ENCODE results near the gene GLE1. TPM values are rescaled to one million over a fixed set of nuclear protein-coding genes. Genes with fewer than 3 reads are reported as not detected.

Gene GLE1
- total and polyA plus RNA-seq, 2 donors from 2014 or later: 15.6 to 22.8 TPM

- FAIRE-seq (no peak), DNase-seq (no peak)
- H3K9me3 ChIP-seq (ENCODE audit: control insufficient read depth in 2 of 3, insufficient read depth in 1 of 3, low read length in 3 of 3): no peaks in the 10 kb centered on the region
- intact Hi-C loops (cut with DNase I): no loop called here
- H3K4me1 ChIP-seq (ENCODE audit: control insufficient read depth in 2 of 3, insufficient read depth in 2 of 3, low read depth in 1 of 3, low read length in 3 of 3): no peaks in the 10 kb centered on the region
- H3K36me3 ChIP-seq (ENCODE audit: control insufficient read depth in 2 of 3, insufficient read depth in 3 of 3, low read length in 3 of 3): peaks cover 3 to 19% (median 8%) of the 10 kb centered on the region in 3 donors
- TF ChIP-seq CTCF (IDR thresholded peaks at IDR 0.05; ENCODE audit: borderline replicate concordance, extremely low read depth, insufficient read depth): no peak
- H3K27me3 ChIP-seq (ENCODE audit: control insufficient read depth, insufficient read depth, low read length): no peaks in the 10 kb centered on the region
- H3K9ac ChIP-seq (ENCODE audit: low read length in 3 of 3): no peak overlapping the region
- H3K4me3 ChIP-seq (ENCODE audit: low read length in 3 of 3): no peak overlapping the region
- no peak overlapping the region for H3K27ac ChIP-seq (ENCODE audit: low read depth in 2 of 2, low read length in 2 of 2)
These were observed 8.3 kb downstream of the GLE1 start for GRCh38 chr9:128512820-128513219.

GRCh38 chr9:128521956-128522355 lies 17.4 kb downstream of the GLE1 start:
- DNase-seq (peak in 2 of 5 donors; percentile 19 to 62), FAIRE-seq (no peak)
- intact Hi-C loops (cut with DNase I): no loop called here
- Histone ChIP-seq H3K4me3 (ENCODE audit: low read length in 3 of 3) (no peak overlapping the region), H3K36me3 (ENCODE audit: control insufficient read depth in 2 of 3, insufficient read depth in 3 of 3, low read length in 3 of 3) (peaks cover 0 to 17% (median 15%) of the 10 kb centered on the region in 3 donors), H3K9ac (ENCODE audit: low read length in 3 of 3) (no peak overlapping the region), H3K9me3 (ENCODE audit: control insufficient read depth in 2 of 3, insufficient read depth in 1 of 3, low read length in 3 of 3) (no peaks in the 10 kb centered on the region), H3K4me1 (ENCODE audit: control insufficient read depth in 2 of 3, insufficient read depth in 2 of 3, low read depth in 1 of 3, low read length in 3 of 3) (peaks cover 0 to 5% (median 4%) of the 10 kb centered on the region in 3 donors), H3K27me3 (ENCODE audit: control insufficient read depth, insufficient read depth, low read length) (no peaks in the 10 kb centered on the region), H3K27ac (ENCODE audit: low read depth in 2 of 2, low read length in 2 of 2) (no peak overlapping the region)
- no peak for TF ChIP-seq CTCF (IDR thresholded peaks at IDR 0.05; ENCODE audit: borderline replicate concordance, extremely low read depth, insufficient read depth)

GRCh38 chr9:128523199-128523925 lies 18.8 kb downstream of the GLE1 start:
- peak; percentile 56 to 77 (median 62) for DNase-seq
- Histone ChIP-seq H3K9me3 (ENCODE audit: control insufficient read depth in 2 of 3, insufficient read depth in 1 of 3, low read length in 3 of 3) (no peaks in the 10 kb centered on the region), H3K36me3 (ENCODE audit: control insufficient read depth in 2 of 3, insufficient read depth in 3 of 3, low read length in 3 of 3) (peaks cover 0 to 20% (median 19%) of the 10 kb centered on the region in 3 donors), H3K4me1 (ENCODE audit: control insufficient read depth in 2 of 3, insufficient read depth in 2 of 3, low read depth in 1 of 3, low read length in 3 of 3) (peaks cover 0 to 5% (median 4%) of the 10 kb centered on the region in 3 donors), H3K4me3 (ENCODE audit: low read length in 3 of 3) (no peak overlapping the region), H3K9ac (ENCODE audit: low read length in 3 of 3) (no peak overlapping the region), H3K27me3 (ENCODE audit: control insufficient read depth, insufficient read depth, low read length) (no peaks in the 10 kb centered on the region), H3K27ac (ENCODE audit: low read depth in 2 of 2, low read length in 2 of 2) (no peak overlapping the region)
- intact Hi-C loops (cut with DNase I): no loop called here
- no peak for FAIRE-seq
- TF ChIP-seq CTCF (IDR thresholded peaks at IDR 0.05; ENCODE audit: borderline replicate concordance, extremely low read depth, insufficient read depth): no peak
